Ovary (tissue), 3 donors: ENCODE results near the gene SLC25A52.

Experiments used
- CTCF ChIP-seq, 3 donors: fragments of 450-650 bp in 2 of 3; fragments of 200-600 bp in 1 of 3; IDR thresholded peaks; one replicate each; pipeline versions ENCODE4 v1.5.1 to v1.8.0; 2016 to 2022; ENCODE audit warnings: antibody characterized with exemption in 3 of 3, mild to moderate bottlenecking in 1 of 3
- EP300 ChIP-seq: sonication (generic); formaldehyde crosslinking; IDR thresholded peaks from one replicate; pipeline ENCODE4 v1.6.1; 2017; ENCODE audit warnings: antibody characterized with exemption
- POLR2A ChIP-seq: fragments of 450-650 bp; IDR thresholded peaks from one replicate; pipeline ENCODE4 v1.6.1; 2017; ENCODE audit warnings: antibody characterized with exemption, mild to moderate bottlenecking, moderate library complexity
- donor health status: DM: no; HTN: no; CAD: no.

DNA sequence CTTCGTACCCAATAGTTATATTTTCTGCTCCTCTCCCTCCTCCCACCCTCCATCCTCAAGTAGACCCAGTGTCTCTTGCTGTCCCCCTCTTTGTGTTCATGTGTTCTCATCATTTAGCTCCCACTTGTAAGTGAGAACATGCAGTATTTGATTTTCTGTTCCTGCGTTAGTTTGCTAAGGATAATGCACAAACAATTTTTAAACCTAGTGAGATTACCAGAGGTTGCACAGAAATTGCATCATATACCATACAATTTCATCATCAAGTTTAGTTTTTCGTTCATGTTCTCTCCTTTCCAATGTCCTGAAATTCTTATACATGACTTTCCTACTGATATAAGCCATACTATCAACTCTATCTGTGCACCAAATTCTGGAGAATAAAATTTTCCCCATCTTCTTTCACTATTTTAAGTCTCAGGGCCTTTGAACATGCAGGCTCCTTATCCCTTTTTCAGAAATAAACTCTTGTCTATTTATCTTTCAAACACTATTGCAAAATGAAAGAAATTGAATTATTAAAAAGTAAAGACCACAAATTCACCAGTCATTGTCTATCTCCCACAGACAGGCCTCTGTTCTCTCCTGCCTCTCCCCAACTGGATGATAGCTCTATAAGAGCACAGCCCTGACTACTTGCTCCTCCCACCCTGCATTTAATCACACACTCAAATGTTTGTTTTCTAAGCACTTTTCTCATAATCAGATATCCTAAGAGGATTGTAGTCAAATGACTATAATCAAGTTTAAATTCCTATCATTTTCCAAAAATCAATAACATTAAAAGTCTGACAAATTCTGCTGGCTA, 49.1 kb downstream of the SLC25A52 start:
- TF ChIP-seq CTCF (IDR thresholded peaks at IDR 0.05) (no peak), EP300 (no peak), POLR2A (no peak)
